LNCaP clone FGC (cell line): ENCODE data around the gene GRIN2A.

Experiments
- DNase-seq: peaks from one replicate; pipeline ENCODE4 v3.0.0-alpha.2; 2011; ENCODE audit warnings: low read depth
- H3K4me3 ChIP-seq: 2 replicates; pipeline ENCODE4 v1.5.1; 2011; ENCODE audit warnings: mild to moderate bottlenecking, low read depth, low read length, control low read depth
- CTCF ChIP-seq: IDR thresholded peaks from 2 replicates; pipeline ENCODE4 v1.5.1; 2012; ENCODE audit warnings: mild to moderate bottlenecking; ENCODE audit not compliant: control insufficient read depth, insufficient read depth; ENCODE audit errors: extremely low read depth

The GRIN2A gene

GRCh38 chr16:9870962-9871361 is 311.3 kb downstream of the GRIN2A start:
- H3K4me3 ChIP-seq, result no peak overlapping the region
- no peak for TF ChIP-seq CTCF
- DNase-seq, result no peak

- no peak overlapping the region for H3K4me3 ChIP-seq
- DNase-seq, result no peak
- no peak for TF ChIP-seq CTCF
Observed at GRCh38 chr16:9869776-9870175, 312.5 kb downstream of the GRIN2A start.

- DNase-seq, result no peak
Observed at GRCh38 chr16:9868606-9869149, 313.6 kb downstream of the GRIN2A start.

GRCh38 chr16:9867176-9867575 is 315.1 kb downstream of the GRIN2A start:
- H3K4me3 ChIP-seq, result no peak overlapping the region
- TF ChIP-seq CTCF, result no peak
- no peak for DNase-seq

More at GRCh38 chr16:9868606-9869149, 313.6 kb downstream of the GRIN2A start:
- H3K4me3 ChIP-seq, result no peak overlapping the region
- no peak for TF ChIP-seq CTCF

GRCh38 chr16:9864461-9864860 is 317.8 kb downstream of the GRIN2A start:
- no peak for TF ChIP-seq CTCF
- DNase-seq, result no peak
- no peak overlapping the region for H3K4me3 ChIP-seq

GRCh38 chr16:9862327-9862726 is 319.9 kb downstream of the GRIN2A start:
- TF ChIP-seq CTCF, result no peak
- H3K4me3 ChIP-seq, result no peak overlapping the region
- no peak for DNase-seq

GRCh38 chr16:9860876-9861275 is 321.4 kb downstream of the GRIN2A start:
- no peak for TF ChIP-seq CTCF
- H3K4me3 ChIP-seq, result no peak overlapping the region
- DNase-seq, result no peak
